Panc1 (cell line): ENCODE data around the gene DPM1. TPM values are rescaled to one million over a fixed set of nuclear protein-coding genes. Genes with fewer than 3 reads are reported as not detected.

ENCODE experiments used
- ATAC-seq: fragments of 200-7000 bp; cut with Tn5 transposase; 2 replicates; pipeline ENCODE4 v1.9.1; 2020; ENCODE audit warnings: mild to moderate bottlenecking, moderate library complexity
- BruUV-seq: library from RNA; stranded (reverse); fragments of 400-500 nt; replicated peaks from 2 replicates; lab custom pipeline; 2021; lab: Mats Ljungman, UMichigan
- CTCF ChIA-PET: fragments of 300-600 bp; sonication (Branson Sonifier 250); formaldehyde crosslinking; loops from one replicate; lab custom pipeline; 2022; ENCODE audit warnings: antibody characterized with exemption; lab: Charles Lee
- POLR2A ChIA-PET: fragments of 300-600 bp; sonication (Branson Sonifier 250); formaldehyde crosslinking; loops from one replicate; lab custom pipeline; 2022; ENCODE audit warnings: antibody characterized with exemption; lab: Charles Lee
- DNase-seq: peaks from one replicate; pipeline ENCODE4 v3.0.0-alpha.2; 2010; ENCODE audit warnings: low read depth, low spot score
- H3K27ac ChIP-seq: 2 replicates; pipeline ENCODE4 v1.5.1; 2011; ENCODE audit warnings: mild to moderate bottlenecking, low read length, inconsistent platforms
- H3K27me3 ChIP-seq: fragments of 200-500 bp; sonication (Bioruptor generic); 2 replicates; pipeline ENCODE4 v1.6.0; 2014; ENCODE audit warnings: low read length, inconsistent platforms; ENCODE audit not compliant: control insufficient read depth, insufficient read depth
- H3K36me3 ChIP-seq: fragments of 200-500 bp; sonication (Bioruptor generic); 2 replicates; pipeline ENCODE4 v1.5.1; 2014; ENCODE audit warnings: inconsistent platforms, mild to moderate bottlenecking, low read length, moderate library complexity; ENCODE audit not compliant: control insufficient read depth, insufficient read depth
- H3K4me1 ChIP-seq: 2 replicates; pipeline ENCODE4 v1.5.1; 2011; ENCODE audit warnings: inconsistent platforms, mild to moderate bottlenecking, low read length, moderate library complexity; ENCODE audit not compliant: control insufficient read depth, insufficient read depth
- H3K4me3 ChIP-seq, 2 experiments: 2 replicates each; pipeline ENCODE4 v1.5.1; 2011 to 2012; ENCODE audit warnings: low read depth in 2 of 2, low read length in 2 of 2, mild to moderate bottlenecking in 2 of 2, inconsistent platforms in 1 of 2, moderate library complexity in 1 of 2
- H3K9me3 ChIP-seq: fragments of 200-500 bp; sonication (Bioruptor generic); 2 replicates; pipeline ENCODE4 v1.5.1; 2014; ENCODE audit warnings: low read depth, mild to moderate bottlenecking, inconsistent platforms, low read length, moderate library complexity; ENCODE audit not compliant: control insufficient read depth, insufficient read depth
- CTCF ChIP-seq: fragments of 450-650 bp; IDR thresholded peaks from 2 replicates; pipeline ENCODE4 v1.5.1; 2017; ENCODE audit warnings: mild to moderate bottlenecking
- POLR2AphosphoS5 ChIP-seq: IDR thresholded peaks from 2 replicates; pipeline ENCODE4 v1.6.1; 2012; ENCODE audit warnings: mild to moderate bottlenecking, low read depth, low read length, moderate library complexity
- REST ChIP-seq, 2 experiments: IDR thresholded peaks; 2 replicates each; pipeline ENCODE4 v1.6.1; 2011 to 2012; ENCODE audit warnings: low read depth in 2 of 2, control low read depth in 1 of 2, low read length in 1 of 2, mild to moderate bottlenecking in 1 of 2, moderate library complexity in 1 of 2; ENCODE audit not compliant: insufficient read depth in 1 of 2
- SIN3A ChIP-seq: IDR thresholded peaks from 2 replicates; pipeline ENCODE4 v1.6.1; 2012; ENCODE audit warnings: low read depth, mild to moderate bottlenecking, low read length, moderate library complexity, borderline replicate concordance; ENCODE audit not compliant: insufficient read depth
- TCF7L2 ChIP-seq: IDR thresholded peaks from 2 replicates; pipeline ENCODE4 v1.6.1; 2011; ENCODE audit warnings: mild to moderate bottlenecking, low read depth, low read length, inconsistent platforms
- in situ Hi-C: cut with HindIII; loops from 2 replicates; pipeline ENCODE4 v1.10.0; 2016; ENCODE audit warnings: low sequenced_read_pairs, low pct_unique_long_range_greater_than_20kb
- intact Hi-C: fragments of 100-400 bp; cut with micrococcal nuclease; formaldehyde crosslinking; loops from one replicate; pipeline ENCODE4 v1.10.0; 2022; ENCODE audit not compliant: unreplicated experiment
- total RNA-seq: library from RNA; stranded (reverse); gene quantifications from one replicate; pipeline ENCODE4 v1.2.1, GENCODE V29; 2021; ENCODE audit not compliant: unreplicated experiment

DPM1 gene
- total RNA-seq, 1 experiment from 2014 or later = 50.2 TPM

- H3K9me3 ChIP-seq = no peaks in the 10 kb centered on the region
- POLR2A ChIA-PET = no interaction called here
- H3K4me1 ChIP-seq = no peaks in the 10 kb centered on the region
- peaks cover 6% of the 10 kb centered on the region for H3K27me3 ChIP-seq
- TF ChIP-seq SIN3A (no peak), POLR2AphosphoS5 (no peak), TCF7L2 (no peak), CTCF (no peak), REST (IDR thresholded peaks at IDR 0.05; ENCODE audit: insufficient read depth in 1 of 2, low read depth in 2 of 2, low read length in 1 of 2) (no peak)
- intact Hi-C loops = no loop called here
- no TSS peak for BruUV-seq
- no peak overlapping the region for H3K4me3 ChIP-seq
- ATAC-seq (no peak), DNase-seq (no peak)
- in situ Hi-C loops = no loop called here
- no peak overlapping the region for H3K27ac ChIP-seq
- no peaks in the 10 kb centered on the region for H3K36me3 ChIP-seq
- CTCF ChIA-PET = interaction anchor here (0.7 to 1.1 kb wide), 2 partner anchors 10 to 15 kb away, joined by 3 to 4 read pairs; no protein-coding TSS in a partner anchor
Measured at GRCh38 chr20:50996901-50997865, 38.9 kb upstream of the DPM1 start.

GRCh38 chr20:50995506-50995905, 37.2 kb upstream of the DPM1 start:
- TF ChIP-seq REST (IDR thresholded peaks at IDR 0.05; ENCODE audit: insufficient read depth in 1 of 2, low read depth in 2 of 2, low read length in 1 of 2) = no peak
- no peak for TF ChIP-seq SIN3A
- no peak for TF ChIP-seq CTCF
- no peak for TF ChIP-seq POLR2AphosphoS5
- TF ChIP-seq TCF7L2 = no peak
- in situ Hi-C loops = no loop called here
- no peak overlapping the region for H3K4me3 ChIP-seq
- peaks cover 6% of the 10 kb centered on the region; the same call in 1 of the 2 replicates for H3K27me3 ChIP-seq
- intact Hi-C loops = no loop called here
- ATAC-seq (no peak), DNase-seq (no peak)
- H3K27ac ChIP-seq = no peak overlapping the region
- no peaks in the 10 kb centered on the region for H3K4me1 ChIP-seq
- CTCF ChIA-PET = interaction anchor here (0.7 kb wide), 2 partner anchors 241 to 253 kb away, joined by 6 to 9 read pairs; no protein-coding TSS in a partner anchor
- POLR2A ChIA-PET = no interaction called here
- H3K36me3 ChIP-seq = no peaks in the 10 kb centered on the region
- no TSS peak for BruUV-seq
- H3K9me3 ChIP-seq = no peaks in the 10 kb centered on the region
